G401.6 (cell line): ENCODE measurements around the gene TRPM3.

Experiments
- FAIRE-seq: peaks from 2 replicates; lab custom pipeline; 2012; peaks lifted over from hg19 to GRCh38; lab: Jason Lieb, UNC

Gene TRPM3

DNA sequence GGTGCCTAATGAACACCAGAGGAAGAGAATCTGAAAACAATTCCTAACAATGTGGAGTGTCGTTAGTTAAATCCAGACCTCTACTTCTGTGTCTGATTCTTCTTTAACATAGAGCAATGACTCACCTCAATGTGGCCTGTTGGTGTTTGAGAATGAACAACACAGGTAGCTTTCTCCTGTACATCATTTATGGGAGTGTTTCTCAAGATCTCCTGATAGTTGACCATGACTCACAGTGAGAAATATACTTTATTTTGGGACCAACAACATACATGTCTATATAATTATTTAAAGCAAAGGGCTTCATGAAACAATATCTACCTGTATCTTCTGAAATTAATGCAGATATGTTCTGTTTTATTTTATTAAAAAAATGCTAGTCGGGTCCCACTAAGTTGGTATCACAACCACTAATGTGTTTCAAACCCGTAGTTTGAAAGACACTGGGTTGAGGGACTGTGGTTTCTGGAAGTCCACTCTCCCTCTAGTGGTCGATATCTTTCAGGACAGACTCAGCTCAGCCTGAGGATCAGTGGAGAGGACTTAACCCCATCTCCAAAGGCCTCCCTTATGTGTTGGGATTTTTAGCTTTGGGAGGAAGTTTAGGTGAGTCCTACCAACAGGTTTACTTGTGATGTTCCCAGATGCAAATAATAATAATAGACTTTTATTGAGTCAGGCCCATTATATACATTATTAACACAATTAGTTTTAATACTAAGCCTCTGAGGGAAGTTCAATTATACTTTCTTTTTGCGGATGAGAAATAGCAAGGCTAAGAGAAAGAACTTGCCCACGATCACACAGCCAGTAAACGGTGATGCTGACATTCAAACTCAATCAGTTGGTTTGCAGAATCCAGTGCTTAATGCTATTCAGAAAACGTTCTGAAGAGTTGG, 636.9 kb downstream of the TRPM3 start:
- FAIRE-seq = peak; percentile 86

DNA sequence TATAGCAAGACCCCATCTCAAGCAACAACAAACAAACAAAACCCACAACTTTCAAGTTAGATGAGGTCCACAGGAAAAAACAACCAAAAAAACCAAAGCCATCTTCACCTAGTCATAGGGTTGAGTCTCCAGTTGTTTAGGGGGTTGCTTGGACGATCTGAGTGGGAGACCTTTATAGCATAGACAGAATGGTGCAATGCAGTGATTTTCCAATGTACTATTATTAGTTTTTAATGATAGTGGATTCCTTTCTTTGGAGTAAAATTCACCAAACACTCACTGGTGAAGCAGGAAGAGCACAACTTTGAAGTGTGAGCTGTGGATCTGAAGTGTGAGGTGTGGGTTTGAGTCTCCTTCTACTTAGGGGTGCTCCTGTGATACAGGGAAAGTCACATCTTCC, 640.0 kb downstream of the TRPM3 start:
- FAIRE-seq = no peak

GRCh38 chr9:70480405-70480980, 640.9 kb downstream of the TRPM3 start:
- no peak for FAIRE-seq

- no peak for FAIRE-seq
These were observed 641.5 kb downstream of the TRPM3 start for GRCh38 chr9:70479880-70480291.
